ENCODE measurements around the gene TOMM40. TPM values are rescaled to one million over a fixed set of nuclear protein-coding genes. Genes with fewer than 3 reads are reported as not detected.

The TOMM40 gene
- total and polyA plus RNA-seq, 2 of the 13 experiments (the other 11 are each of a cell fraction or from before 2014, with no cell fraction given), result 72.0 to 110 TPM

DNA sequence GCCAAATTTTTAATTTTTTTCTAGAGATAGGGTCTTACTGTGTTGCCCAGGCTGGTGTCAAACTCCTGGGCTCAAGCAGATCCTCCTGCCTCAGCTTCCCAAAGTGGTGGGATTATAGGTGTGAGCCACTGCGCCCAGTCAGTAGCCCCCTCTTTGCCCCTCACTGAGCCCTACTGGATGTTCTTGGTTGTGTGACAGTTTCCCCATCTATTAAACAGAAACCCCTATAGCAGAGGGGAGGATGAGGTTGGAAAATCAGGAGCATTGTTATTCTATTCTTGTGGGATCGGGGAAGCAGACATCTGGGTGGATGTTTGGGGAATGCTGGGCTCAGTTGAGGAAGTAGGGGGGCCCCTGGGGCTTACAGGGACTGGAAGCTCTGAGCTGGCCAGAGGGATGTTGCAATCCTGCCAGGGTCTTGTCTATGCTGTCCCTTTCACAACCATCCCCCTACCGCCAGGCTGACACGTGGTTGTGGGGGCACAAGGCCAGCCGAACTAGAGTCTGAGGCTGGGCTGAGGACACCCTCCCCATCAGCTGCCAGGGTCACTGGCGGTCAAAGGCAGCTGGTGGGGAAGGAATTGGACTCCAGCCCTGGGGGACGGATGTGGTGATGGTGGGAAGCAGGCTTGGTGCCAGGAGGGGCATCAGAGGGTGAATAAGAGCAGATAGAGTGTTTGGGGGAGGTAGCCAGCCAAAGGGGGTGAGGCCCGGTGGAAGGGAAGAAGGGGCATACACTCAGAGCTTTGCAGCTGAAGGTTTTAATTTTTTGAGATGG, 34.2 kb downstream of the TOMM40 start (continued):
- TF ChIP-seq SETDB1 (CRISPR knock-in tag; IDR thresholded peaks at IDR 0.05; ENCODE audit: borderline replicate concordance) (no peak), TBL1XR1 (IDR thresholded peaks at IDR 0.05; ENCODE audit: borderline replicate concordance, low read length, partially characterized antibody) (peak; percentile 91), ZNF124 (CRISPR knock-in tag; IDR thresholded peaks at IDR 0.05) (peak; percentile 81; the same call in 1 of the 2 replicates), MXD4 (CRISPR knock-in tag; IDR thresholded peaks at IDR 0.05) (peak; percentile 92; the same call in 1 of the 2 replicates), ZNF605 (CRISPR knock-in tag; IDR thresholded peaks at IDR 0.05) (peak; percentile 91), ZNF331 (CRISPR knock-in tag; IDR thresholded peaks at IDR 0.05) (peak; percentile 97), REXO4 (CRISPR knock-in tag; IDR thresholded peaks at IDR 0.05; ENCODE audit: borderline replicate concordance) (no peak), CREBL2 (CRISPR knock-in tag; IDR thresholded peaks at IDR 0.05; ENCODE audit: borderline replicate concordance) (no peak), SSRP1 (CRISPR knock-in tag; IDR thresholded peaks at IDR 0.05) (peak; percentile 79), SPEN (CRISPR knock-in tag; IDR thresholded peaks at IDR 0.05; ENCODE audit: low read depth) (peak; percentile 97), ZNF614 (CRISPR knock-in tag; IDR thresholded peaks at IDR 0.05; ENCODE audit: borderline replicate concordance) (peak; percentile 92; the same call in 1 of the 2 replicates), FOXP4 (CRISPR knock-in tag; IDR thresholded peaks at IDR 0.05) (peak; percentile 97), HMGA1 (CRISPR knock-in tag; conservative IDR thresholded peaks at IDR 0.05) (no peak), ZNF333 (CRISPR knock-in tag; IDR thresholded peaks at IDR 0.05; ENCODE audit: borderline replicate concordance) (no peak), SNAI1 (CRISPR knock-in tag; IDR thresholded peaks at IDR 0.05; ENCODE audit: borderline replicate concordance) (peak; percentile 62; the same call in 1 of the 2 replicates), ATF7 (IDR thresholded peaks at IDR 0.05) (peak; percentile 27; the same call in 1 of the 2 replicates), ATF7 (CRISPR knock-in tag; IDR thresholded peaks at IDR 0.05) (peak; percentile 78; the same call in 1 of the 2 replicates), JUNB (CRISPR knock-in tag; IDR thresholded peaks at IDR 0.05; ENCODE audit: borderline replicate concordance) (peak; percentile 78; the same call in 1 of the 2 replicates)
- TF ChIP-seq, protein P1, sequence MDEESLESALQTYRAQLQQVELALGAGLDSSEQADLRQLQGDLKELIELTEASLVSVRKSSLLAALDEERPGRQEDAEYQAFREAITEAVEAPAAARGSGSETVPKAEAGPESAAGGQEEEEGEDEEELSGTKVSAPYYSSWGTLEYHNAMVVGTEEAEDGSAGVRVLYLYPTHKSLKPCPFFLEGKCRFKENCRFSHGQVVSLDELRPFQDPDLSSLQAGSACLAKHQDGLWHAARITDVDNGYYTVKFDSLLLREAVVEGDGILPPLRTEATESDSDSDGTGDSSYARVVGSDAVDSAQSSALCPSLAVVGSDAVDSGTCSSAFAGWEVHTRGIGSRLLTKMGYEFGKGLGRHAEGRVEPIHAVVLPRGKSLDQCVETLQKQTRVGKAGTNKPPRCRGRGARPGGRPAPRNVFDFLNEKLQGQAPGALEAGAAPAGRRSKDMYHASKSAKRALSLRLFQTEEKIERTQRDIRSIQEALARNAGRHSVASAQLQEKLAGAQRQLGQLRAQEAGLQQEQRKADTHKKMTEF (CRISPR knock-in tag; IDR thresholded peaks at IDR 0.05), result peak; percentile 98
- TF ChIP-seq, protein P2, sequence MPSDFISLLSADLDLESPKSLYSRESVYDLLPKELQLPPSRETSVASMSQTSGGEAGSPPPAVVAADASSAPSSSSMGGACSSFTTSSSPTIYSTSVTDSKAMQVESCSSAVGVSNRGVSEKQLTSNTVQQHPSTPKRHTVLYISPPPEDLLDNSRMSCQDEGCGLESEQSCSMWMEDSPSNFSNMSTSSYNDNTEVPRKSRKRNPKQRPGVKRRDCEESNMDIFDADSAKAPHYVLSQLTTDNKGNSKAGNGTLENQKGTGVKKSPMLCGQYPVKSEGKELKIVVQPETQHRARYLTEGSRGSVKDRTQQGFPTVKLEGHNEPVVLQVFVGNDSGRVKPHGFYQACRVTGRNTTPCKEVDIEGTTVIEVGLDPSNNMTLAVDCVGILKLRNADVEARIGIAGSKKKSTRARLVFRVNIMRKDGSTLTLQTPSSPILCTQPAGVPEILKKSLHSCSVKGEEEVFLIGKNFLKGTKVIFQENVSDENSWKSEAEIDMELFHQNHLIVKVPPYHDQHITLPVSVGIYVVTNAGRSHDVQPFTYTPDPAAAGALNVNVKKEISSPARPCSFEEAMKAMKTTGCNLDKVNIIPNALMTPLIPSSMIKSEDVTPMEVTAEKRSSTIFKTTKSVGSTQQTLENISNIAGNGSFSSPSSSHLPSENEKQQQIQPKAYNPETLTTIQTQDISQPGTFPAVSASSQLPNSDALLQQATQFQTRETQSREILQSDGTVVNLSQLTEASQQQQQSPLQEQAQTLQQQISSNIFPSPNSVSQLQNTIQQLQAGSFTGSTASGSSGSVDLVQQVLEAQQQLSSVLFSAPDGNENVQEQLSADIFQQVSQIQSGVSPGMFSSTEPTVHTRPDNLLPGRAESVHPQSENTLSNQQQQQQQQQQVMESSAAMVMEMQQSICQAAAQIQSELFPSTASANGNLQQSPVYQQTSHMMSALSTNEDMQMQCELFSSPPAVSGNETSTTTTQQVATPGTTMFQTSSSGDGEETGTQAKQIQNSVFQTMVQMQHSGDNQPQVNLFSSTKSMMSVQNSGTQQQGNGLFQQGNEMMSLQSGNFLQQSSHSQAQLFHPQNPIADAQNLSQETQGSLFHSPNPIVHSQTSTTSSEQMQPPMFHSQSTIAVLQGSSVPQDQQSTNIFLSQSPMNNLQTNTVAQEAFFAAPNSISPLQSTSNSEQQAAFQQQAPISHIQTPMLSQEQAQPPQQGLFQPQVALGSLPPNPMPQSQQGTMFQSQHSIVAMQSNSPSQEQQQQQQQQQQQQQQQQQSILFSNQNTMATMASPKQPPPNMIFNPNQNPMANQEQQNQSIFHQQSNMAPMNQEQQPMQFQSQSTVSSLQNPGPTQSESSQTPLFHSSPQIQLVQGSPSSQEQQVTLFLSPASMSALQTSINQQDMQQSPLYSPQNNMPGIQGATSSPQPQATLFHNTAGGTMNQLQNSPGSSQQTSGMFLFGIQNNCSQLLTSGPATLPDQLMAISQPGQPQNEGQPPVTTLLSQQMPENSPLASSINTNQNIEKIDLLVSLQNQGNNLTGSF (CRISPR knock-in tag; IDR thresholded peaks at IDR 0.05), result peak; percentile 54; the same call in 1 of the 2 replicates

All from HepG2 (cell line).